Cardiac muscle cell (in vitro differentiated cells and primary cell): ENCODE data around the gene HEPACAM. TPM values are rescaled to one million over a fixed set of nuclear protein-coding genes. Genes with fewer than 3 reads are reported as not detected.

ENCODE experiments used
- DNase-seq, 2 donors: peaks; one replicate each; pipeline versions ENCODE4 v3.0.0 to v3.0.0-alpha.2; 2010 to 2017; ENCODE audit warnings: low read depth in 1 of 2, low spot score in 1 of 2
- H3K27ac ChIP-seq: fragments of 200-600 bp; sonication (generic); 2 replicates; pipeline ENCODE4 v1.5.1; 2016
- H3K27me3 ChIP-seq: fragments of 200-600 bp; sonication (generic); 2 replicates; pipeline ENCODE4 v1.6.0; 2016; ENCODE audit warnings: control low read depth
- H3K36me3 ChIP-seq: fragments of 200-600 bp; sonication (generic); 2 replicates; pipeline ENCODE4 v1.5.1; 2016; ENCODE audit warnings: control low read depth
- H3K4me1 ChIP-seq: fragments of 200-600 bp; sonication (generic); 2 replicates; pipeline ENCODE4 v1.8.1; 2017; ENCODE audit warnings: low read depth, mild to moderate bottlenecking, mixed run types
- H3K4me3 ChIP-seq: fragments of 200-600 bp; sonication (generic); 2 replicates; pipeline ENCODE4 v1.5.1; 2016; ENCODE audit warnings: mild to moderate bottlenecking
- H3K9me3 ChIP-seq: fragments of 200-600 bp; sonication (generic); 2 replicates; pipeline ENCODE4 v1.5.1; 2017; ENCODE audit warnings: low read depth, mild to moderate bottlenecking, control low read depth
- CTCF ChIP-seq: IDR thresholded peaks from 2 replicates; pipeline ENCODE4 v1.5.1; 2012; ENCODE audit warnings: low read depth, mild to moderate bottlenecking, low read length
- polyA plus RNA-seq: library from polyadenylated mRNA; unstranded; fragments of >200 nt; fragmentation: Nextera tagmentation; extraction: Ambion mirVana; gene quantifications from 2 replicates; pipeline ENCODE4 v1.2.1, GENCODE V29; 2016
- total RNA-seq: library from RNA; depleted of rRNA; stranded (reverse); fragments of >200 nt; gene quantifications from 2 replicates; pipeline ENCODE4 v1.2.3, GENCODE V29; 2016

Gene HEPACAM
- total and polyA plus RNA-seq, 2 experiments from 2014 or later = 0.12 TPM; not detected in 1

DNA sequence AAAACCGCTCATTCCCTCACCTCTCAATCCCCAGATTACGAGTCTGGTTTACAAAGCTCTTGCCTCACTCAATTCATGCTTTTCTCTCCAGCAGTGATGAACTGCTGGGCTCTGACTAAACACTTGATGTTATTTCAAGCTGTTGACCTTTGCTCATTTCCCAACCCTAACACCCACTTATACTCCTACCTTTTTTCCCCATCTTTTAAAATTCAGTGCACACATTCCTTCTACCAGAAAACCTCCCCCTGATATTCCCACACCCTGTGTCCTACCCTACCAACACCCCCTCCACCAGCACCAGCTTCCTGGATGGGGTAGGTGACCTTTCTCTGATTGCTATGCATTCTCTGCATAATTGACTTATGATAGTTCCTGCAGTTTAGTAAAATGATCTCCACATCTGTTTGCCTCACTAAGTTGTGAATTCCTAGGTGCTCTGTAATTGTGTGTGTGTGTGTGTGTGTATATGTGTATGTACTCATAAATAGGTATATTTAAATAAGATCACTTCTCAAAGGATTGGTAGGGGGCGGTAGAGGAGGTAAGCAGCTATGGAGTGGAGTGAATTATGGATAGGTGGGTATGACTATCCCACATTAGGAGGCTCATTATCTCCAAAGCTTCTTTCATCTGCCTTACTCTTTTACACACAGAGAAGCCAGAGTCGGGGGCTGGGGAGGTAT is 842 bp downstream of the HEPACAM start:
- Histone ChIP-seq H3K27me3 (peaks cover 17% of the 10 kb centered on the region), H3K4me1 (no peaks in the 10 kb centered on the region), H3K27ac (no peak overlapping the region), H3K9me3 (no peaks in the 10 kb centered on the region), H3K36me3 (no peaks in the 10 kb centered on the region), H3K4me3 (no peak overlapping the region)
- TF ChIP-seq CTCF = peak; percentile 14
- DNase-seq = peak in 1 of 2 donors; percentile 54

DNA sequence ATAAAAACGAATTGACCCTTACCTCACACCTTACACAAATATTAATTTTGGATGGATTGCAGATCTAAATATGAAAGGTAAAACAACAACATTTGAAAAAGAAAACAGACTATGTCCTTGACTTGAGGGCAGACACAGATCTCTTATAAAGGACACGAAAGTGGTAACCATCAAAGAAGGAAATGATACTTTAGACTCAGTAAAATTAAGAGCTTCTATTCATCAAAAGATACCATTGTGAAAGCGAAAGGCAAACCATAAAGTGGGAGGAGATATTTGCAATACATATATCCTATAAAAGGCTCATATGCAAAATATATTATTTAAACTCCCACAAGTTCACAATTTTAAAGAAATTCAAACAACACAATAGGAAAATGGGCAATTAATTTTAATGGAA is 5.0 kb downstream of the HEPACAM start:
- H3K36me3 ChIP-seq = no peaks in the 10 kb centered on the region
- TF ChIP-seq CTCF = no peak
- no peaks in the 10 kb centered on the region for H3K4me1 ChIP-seq
- DNase-seq = no peak
- H3K4me3 ChIP-seq = no peak overlapping the region
- no peaks in the 10 kb centered on the region for H3K9me3 ChIP-seq
- peaks cover 22% of the 10 kb centered on the region for H3K27me3 ChIP-seq
- H3K27ac ChIP-seq = no peak overlapping the region

DNA sequence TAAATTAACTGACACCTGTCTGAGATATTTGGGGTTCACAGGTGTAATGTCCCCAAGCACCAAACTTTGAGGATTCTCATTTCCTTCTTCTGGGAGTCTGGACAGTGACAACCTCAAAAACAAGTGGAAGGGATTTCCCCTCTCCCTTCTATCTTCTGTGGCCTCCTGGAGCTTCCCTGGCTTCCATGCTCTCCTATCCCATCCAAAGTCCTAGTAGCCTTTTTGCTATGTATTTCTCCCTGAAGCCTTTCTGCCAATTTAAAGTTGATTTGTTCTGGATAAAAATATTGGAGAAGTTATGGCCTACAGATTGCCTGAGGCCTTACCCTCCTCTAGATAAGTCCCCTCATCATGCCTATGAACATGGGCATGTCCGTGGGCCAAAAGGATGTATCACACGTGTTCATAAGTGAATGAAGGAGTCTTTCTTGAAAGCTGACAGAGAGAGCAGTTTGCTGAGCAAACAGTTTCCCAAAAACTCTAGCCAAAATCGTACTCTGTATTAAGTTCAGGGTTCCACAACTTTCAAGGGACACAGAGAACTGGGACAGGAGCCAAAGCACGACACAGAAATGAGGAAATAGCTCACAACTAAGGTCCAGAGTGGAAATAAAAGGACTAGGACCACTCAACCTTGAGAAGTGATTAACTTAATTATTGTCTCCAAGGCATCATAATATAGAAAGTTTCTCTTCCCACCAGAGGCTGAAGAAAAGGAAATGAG is 6.7 kb downstream of the HEPACAM start:
- H3K27ac ChIP-seq = no peak overlapping the region
- H3K9me3 ChIP-seq = no peaks in the 10 kb centered on the region
- no peaks in the 10 kb centered on the region for H3K36me3 ChIP-seq
- peaks cover 22% of the 10 kb centered on the region for H3K27me3 ChIP-seq
- no peak overlapping the region for H3K4me3 ChIP-seq
- no peak for TF ChIP-seq CTCF
- H3K4me1 ChIP-seq = no peaks in the 10 kb centered on the region
- DNase-seq = no peak

- Histone ChIP-seq H3K9me3 (no peaks in the 10 kb centered on the region), H3K4me1 (no peaks in the 10 kb centered on the region), H3K27me3 (peaks cover 12% of the 10 kb centered on the region), H3K36me3 (no peaks in the 10 kb centered on the region), H3K4me3 (no peak overlapping the region), H3K27ac (no peak overlapping the region)
- TF ChIP-seq CTCF = no peak
- DNase-seq = no peak
Observed at GRCh38 chr11:124923296-124923695, 12.6 kb downstream of the HEPACAM start.

- no peak for TF ChIP-seq CTCF
- H3K27ac ChIP-seq = no peak overlapping the region
- no peaks in the 10 kb centered on the region for H3K4me1 ChIP-seq
Observed at GRCh38 chr11:124922831-124923230, 13.0 kb downstream of the HEPACAM start.

More at GRCh38 chr11:124922831-124923230, 13.0 kb downstream of the HEPACAM start:
- H3K4me3 ChIP-seq = no peak overlapping the region
- no peaks in the 10 kb centered on the region for H3K36me3 ChIP-seq
- H3K9me3 ChIP-seq = no peaks in the 10 kb centered on the region
- no peak for DNase-seq
- H3K27me3 ChIP-seq = peaks cover 10% of the 10 kb centered on the region
